SH-SY5Y (cell line): ENCODE data around the gene LGALS12.

Experiments used
- GATA2 ChIP-seq: IDR thresholded peaks from 2 replicates; pipeline ENCODE4 v1.6.1; 2011; ENCODE audit warnings: mild to moderate bottlenecking, low read depth, low read length
- GATA3 ChIP-seq: IDR thresholded peaks from 2 replicates; pipeline ENCODE4 v1.6.1; 2011; ENCODE audit warnings: low read depth, mild to moderate bottlenecking, low read length, moderate library complexity

DNA sequence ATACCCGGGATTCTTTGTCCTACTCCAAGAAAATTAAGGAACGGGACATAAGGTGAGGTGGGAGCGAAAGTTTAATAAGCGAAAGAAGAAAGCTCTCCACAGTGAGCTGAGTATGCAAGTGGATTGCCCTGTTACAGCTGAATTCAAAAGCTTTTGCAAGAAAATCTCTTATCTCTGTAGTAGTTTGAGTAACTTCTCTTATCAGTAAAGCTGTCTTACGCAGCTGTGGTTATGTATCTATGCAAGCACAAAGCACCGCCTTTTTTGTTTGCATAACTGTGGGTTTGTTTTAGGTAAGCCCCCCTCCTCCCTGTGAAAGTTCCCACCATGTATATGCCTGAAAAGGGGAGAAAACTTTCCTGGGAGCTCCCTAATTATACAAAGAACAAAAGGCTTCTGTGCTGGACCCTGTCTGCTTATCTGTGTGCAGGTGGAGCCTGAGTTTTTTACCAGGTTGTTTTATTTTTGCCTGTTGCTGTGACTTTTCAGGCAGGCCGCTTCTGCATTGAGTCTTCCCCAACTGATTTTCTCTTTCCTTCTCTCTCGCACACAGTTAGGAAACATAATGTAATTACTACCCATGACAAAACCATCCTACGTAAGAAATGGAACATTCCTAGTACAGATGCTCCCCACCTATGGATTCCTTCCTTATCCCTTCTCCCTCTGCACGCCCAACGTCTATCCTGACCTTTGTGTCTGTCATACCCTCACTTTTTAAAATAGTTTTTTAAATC lies 14.1 kb upstream of the LGALS12 start:
- no peak for TF ChIP-seq GATA2
- no peak for TF ChIP-seq GATA3
